CD4-positive, alpha-beta T cell treated with Interleukin-17A for 4 hours (primary cell): ENCODE results near the gene NTNG2.

Experiments used
- DNase-seq: peaks from one replicate; pipeline ENCODE4 v3.0.0-alpha.2; 2020; ENCODE audit warnings: mixed read lengths

NTNG2 gene

GRCh38 chr9:132207839-132208615 is 46.2 kb downstream of the NTNG2 start:
- DNase-seq, result no peak

GRCh38 chr9:132209228-132209627 is 47.4 kb downstream of the NTNG2 start:
- DNase-seq, result no peak

GRCh38 chr9:132210472-132211145 is 48.8 kb downstream of the NTNG2 start:
- no peak for DNase-seq

- no peak for DNase-seq
Observed at GRCh38 chr9:132211570-132211969, 49.7 kb downstream of the NTNG2 start.

GRCh38 chr9:132214027-132214622 is 52.3 kb downstream of the NTNG2 start:
- DNase-seq, result no peak

- DNase-seq, result no peak
Observed at GRCh38 chr9:132216861-132217619, 55.2 kb downstream of the NTNG2 start.

- no peak for DNase-seq
Observed at GRCh38 chr9:132218208-132218607, 56.4 kb downstream of the NTNG2 start.

GRCh38 chr9:132221941-132222340 is 60.1 kb downstream of the NTNG2 start:
- DNase-seq, result no peak

GRCh38 chr9:132224645-132225044 is 62.8 kb downstream of the NTNG2 start:
- no peak for DNase-seq

GRCh38 chr9:132226571-132227430 is 64.9 kb downstream of the NTNG2 start:
- no peak for DNase-seq

GRCh38 chr9:132228062-132228461 is 66.2 kb downstream of the NTNG2 start:
- no peak for DNase-seq

- no peak for DNase-seq
Observed at GRCh38 chr9:132230605-132231004, 68.7 kb downstream of the NTNG2 start.

- DNase-seq, result no peak
Observed at GRCh38 chr9:132231019-132231701, 69.3 kb downstream of the NTNG2 start.

GRCh38 chr9:132232522-132232921 is 70.7 kb downstream of the NTNG2 start:
- no peak for DNase-seq

GRCh38 chr9:132233138-132233537 is 71.3 kb downstream of the NTNG2 start:
- DNase-seq, result no peak

GRCh38 chr9:132234535-132234934 is 72.7 kb downstream of the NTNG2 start:
- DNase-seq, result no peak

GRCh38 chr9:132235125-132235524 is 73.3 kb downstream of the NTNG2 start:
- DNase-seq, result no peak

- peak; percentile 86 for DNase-seq
Observed at GRCh38 chr9:132235894-132236661, 74.2 kb downstream of the NTNG2 start.

- no peak for DNase-seq
Observed at GRCh38 chr9:132236662-132237311, 74.9 kb downstream of the NTNG2 start.

- DNase-seq, result no peak
Observed at GRCh38 chr9:132237481-132237880, 75.6 kb downstream of the NTNG2 start.
